Activated T-cell treated with anti-CD3 and anti-CD28 coated beads for 4 hours (primary cell): ENCODE measurements around the gene MRPL49.
A peak's percentile ranks its signal among the peaks of the same experiment; 100 is the strongest.
"Not testable (repeated sequence)": the region's sequence is repeated elsewhere in the genome, so short reads cannot be mapped to it uniquely, and the experiment has no call there.

ENCODE experiments used
- DNase-seq: peaks from one replicate; pipeline ENCODE4 v3.0.0-alpha.2; 2020

Gene MRPL49

GRCh38 chr11:65134952-65135632, 13.0 kb downstream of the MRPL49 start:
- DNase-seq, result peak; percentile 72

- no peak for DNase-seq
These were observed 13.6 kb downstream of the MRPL49 start for GRCh38 chr11:65135633-65136145.

- no peak for DNase-seq
These were observed 14.5 kb downstream of the MRPL49 start for GRCh38 chr11:65136515-65137096.

- DNase-seq, result no peak
These were observed 19.9 kb downstream of the MRPL49 start for GRCh38 chr11:65141896-65142494.

- no peak for DNase-seq
These were observed 25.4 kb downstream of the MRPL49 start for GRCh38 chr11:65147352-65148075.

- no peak for DNase-seq
These were observed 26.5 kb downstream of the MRPL49 start for GRCh38 chr11:65148657-65149056.

GRCh38 chr11:65150131-65150508, 28.0 kb downstream of the MRPL49 start:
- not testable (repeated sequence) for DNase-seq

- DNase-seq, result no peak
These were observed 28.6 kb downstream of the MRPL49 start for GRCh38 chr11:65150509-65151299.

- DNase-seq, result no peak
These were observed 29.3 kb downstream of the MRPL49 start for GRCh38 chr11:65151331-65151899.

GRCh38 chr11:65152122-65152521, 30.0 kb downstream of the MRPL49 start:
- no peak for DNase-seq

GRCh38 chr11:65156256-65156655, 34.1 kb downstream of the MRPL49 start:
- DNase-seq, result no peak

GRCh38 chr11:65156926-65157325, 34.8 kb downstream of the MRPL49 start:
- no peak for DNase-seq

- no peak for DNase-seq
These were observed 35.2 kb downstream of the MRPL49 start for GRCh38 chr11:65157336-65157735.

GRCh38 chr11:65159012-65159411, 36.9 kb downstream of the MRPL49 start:
- DNase-seq, result no peak

GRCh38 chr11:65160643-65161042, 38.5 kb downstream of the MRPL49 start:
- DNase-seq, result no peak

- DNase-seq, result no peak
These were observed 41.6 kb downstream of the MRPL49 start for GRCh38 chr11:65163684-65164083.

GRCh38 chr11:65165410-65166317, 43.5 kb downstream of the MRPL49 start:
- no peak for DNase-seq

- DNase-seq, result no peak
These were observed 44.8 kb downstream of the MRPL49 start for GRCh38 chr11:65166893-65167292.

GRCh38 chr11:65167656-65168055, 45.5 kb downstream of the MRPL49 start:
- DNase-seq, result no peak

GRCh38 chr11:65169164-65169641, 47.1 kb downstream of the MRPL49 start:
- no peak for DNase-seq

GRCh38 chr11:65170058-65170534, 48.0 kb downstream of the MRPL49 start, which contains the start of gene SPDYC:
TSS of gene SPDYC (plus strand) at chr11:65170233. CDS start at chr11:65171358, 1,125 bp downstream.
- DNase-seq, result no peak
